ENCODE results near the gene SEMA5A. TPM values are rescaled to one million over a fixed set of nuclear protein-coding genes. Genes with fewer than 3 reads are reported as not detected.

Gene SEMA5A
- total RNA-seq, 1 experiment from 2014 or later, result 9.3 TPM

DNA sequence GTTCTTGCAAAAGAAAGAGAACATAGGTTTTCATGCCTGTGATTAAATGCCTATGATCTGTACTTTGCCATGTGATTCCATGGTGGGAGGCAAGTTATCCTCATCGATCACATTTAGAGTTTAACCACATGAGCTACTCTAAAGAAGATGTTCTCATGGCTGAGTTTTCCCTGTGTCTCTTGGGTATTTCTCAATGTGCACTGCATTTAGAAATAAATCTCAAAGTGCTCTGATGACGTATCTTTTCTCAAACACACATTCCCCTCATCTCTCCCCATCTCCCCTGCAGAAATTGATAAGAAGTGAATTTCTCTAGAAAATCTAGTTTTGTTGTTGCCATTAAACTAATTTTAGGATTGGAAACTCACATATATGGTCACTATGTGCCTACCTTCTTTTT, 282.2 kb downstream of the SEMA5A start (continued):
- TF ChIP-seq, protein P1, sequence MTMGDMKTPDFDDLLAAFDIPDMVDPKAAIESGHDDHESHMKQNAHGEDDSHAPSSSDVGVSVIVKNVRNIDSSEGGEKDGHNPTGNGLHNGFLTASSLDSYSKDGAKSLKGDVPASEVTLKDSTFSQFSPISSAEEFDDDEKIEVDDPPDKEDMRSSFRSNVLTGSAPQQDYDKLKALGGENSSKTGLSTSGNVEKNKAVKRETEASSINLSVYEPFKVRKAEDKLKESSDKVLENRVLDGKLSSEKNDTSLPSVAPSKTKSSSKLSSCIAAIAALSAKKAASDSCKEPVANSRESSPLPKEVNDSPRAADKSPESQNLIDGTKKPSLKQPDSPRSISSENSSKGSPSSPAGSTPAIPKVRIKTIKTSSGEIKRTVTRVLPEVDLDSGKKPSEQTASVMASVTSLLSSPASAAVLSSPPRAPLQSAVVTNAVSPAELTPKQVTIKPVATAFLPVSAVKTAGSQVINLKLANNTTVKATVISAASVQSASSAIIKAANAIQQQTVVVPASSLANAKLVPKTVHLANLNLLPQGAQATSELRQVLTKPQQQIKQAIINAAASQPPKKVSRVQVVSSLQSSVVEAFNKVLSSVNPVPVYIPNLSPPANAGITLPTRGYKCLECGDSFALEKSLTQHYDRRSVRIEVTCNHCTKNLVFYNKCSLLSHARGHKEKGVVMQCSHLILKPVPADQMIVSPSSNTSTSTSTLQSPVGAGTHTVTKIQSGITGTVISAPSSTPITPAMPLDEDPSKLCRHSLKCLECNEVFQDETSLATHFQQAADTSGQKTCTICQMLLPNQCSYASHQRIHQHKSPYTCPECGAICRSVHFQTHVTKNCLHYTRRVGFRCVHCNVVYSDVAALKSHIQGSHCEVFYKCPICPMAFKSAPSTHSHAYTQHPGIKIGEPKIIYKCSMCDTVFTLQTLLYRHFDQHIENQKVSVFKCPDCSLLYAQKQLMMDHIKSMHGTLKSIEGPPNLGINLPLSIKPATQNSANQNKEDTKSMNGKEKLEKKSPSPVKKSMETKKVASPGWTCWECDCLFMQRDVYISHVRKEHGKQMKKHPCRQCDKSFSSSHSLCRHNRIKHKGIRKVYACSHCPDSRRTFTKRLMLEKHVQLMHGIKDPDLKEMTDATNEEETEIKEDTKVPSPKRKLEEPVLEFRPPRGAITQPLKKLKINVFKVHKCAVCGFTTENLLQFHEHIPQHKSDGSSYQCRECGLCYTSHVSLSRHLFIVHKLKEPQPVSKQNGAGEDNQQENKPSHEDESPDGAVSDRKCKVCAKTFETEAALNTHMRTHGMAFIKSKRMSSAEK (CRISPR knock-in tag; IDR thresholded peaks at IDR 0.05; ENCODE audit: borderline replicate concordance), result no peak

DNA sequence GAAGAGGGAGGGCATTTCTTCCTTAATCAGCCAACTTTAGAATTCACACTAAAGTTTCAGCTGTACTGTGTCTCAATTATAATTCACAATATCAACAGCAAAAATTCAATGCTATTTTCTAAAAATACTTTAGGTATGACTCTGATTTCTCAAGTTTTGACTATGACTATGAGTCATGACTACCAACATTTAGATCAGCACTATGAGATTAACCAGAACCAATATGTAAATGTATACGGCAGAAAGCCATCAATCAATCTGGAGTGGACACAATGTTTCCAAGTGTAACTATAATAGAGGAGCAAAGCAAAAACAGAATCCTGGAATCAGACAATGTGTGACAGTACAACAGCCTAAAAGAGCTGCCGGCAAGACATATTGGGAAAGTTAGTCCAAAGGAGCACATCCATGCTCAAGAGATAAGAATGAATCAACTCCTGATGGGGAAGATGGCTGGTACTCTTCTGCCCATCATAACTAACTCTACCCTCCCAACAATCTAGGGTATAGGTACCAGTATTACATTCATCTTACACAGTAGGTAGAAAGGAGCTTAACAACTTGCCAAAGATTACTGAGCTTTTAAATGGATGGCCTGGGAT, 294.4 kb downstream of the SEMA5A start:
- no peaks in the 10 kb centered on the region for H3K36me3 Mint-ChIP-seq
- ATAC-seq, result no peak
- H3K4me1 Mint-ChIP-seq, result peaks cover 14% of the 10 kb centered on the region
- H3K9me3 Mint-ChIP-seq, result peaks cover 14% of the 10 kb centered on the region
- no peak overlapping the region for H3K4me3 Mint-ChIP-seq
- ChIA-PET POLR2A (no interaction called here), CTCF (no interaction called here)
- DNase-seq (ENCODE audit: low spot score), result no peak
- no peak for TF ChIP-seq ZNF396 (CRISPR knock-in tag; IDR thresholded peaks at IDR 0.05; ENCODE audit: borderline replicate concordance)
- no peak for TF ChIP-seq MYBL2 (CRISPR knock-in tag; IDR thresholded peaks at IDR 0.05)
- TF ChIP-seq, protein P2, sequence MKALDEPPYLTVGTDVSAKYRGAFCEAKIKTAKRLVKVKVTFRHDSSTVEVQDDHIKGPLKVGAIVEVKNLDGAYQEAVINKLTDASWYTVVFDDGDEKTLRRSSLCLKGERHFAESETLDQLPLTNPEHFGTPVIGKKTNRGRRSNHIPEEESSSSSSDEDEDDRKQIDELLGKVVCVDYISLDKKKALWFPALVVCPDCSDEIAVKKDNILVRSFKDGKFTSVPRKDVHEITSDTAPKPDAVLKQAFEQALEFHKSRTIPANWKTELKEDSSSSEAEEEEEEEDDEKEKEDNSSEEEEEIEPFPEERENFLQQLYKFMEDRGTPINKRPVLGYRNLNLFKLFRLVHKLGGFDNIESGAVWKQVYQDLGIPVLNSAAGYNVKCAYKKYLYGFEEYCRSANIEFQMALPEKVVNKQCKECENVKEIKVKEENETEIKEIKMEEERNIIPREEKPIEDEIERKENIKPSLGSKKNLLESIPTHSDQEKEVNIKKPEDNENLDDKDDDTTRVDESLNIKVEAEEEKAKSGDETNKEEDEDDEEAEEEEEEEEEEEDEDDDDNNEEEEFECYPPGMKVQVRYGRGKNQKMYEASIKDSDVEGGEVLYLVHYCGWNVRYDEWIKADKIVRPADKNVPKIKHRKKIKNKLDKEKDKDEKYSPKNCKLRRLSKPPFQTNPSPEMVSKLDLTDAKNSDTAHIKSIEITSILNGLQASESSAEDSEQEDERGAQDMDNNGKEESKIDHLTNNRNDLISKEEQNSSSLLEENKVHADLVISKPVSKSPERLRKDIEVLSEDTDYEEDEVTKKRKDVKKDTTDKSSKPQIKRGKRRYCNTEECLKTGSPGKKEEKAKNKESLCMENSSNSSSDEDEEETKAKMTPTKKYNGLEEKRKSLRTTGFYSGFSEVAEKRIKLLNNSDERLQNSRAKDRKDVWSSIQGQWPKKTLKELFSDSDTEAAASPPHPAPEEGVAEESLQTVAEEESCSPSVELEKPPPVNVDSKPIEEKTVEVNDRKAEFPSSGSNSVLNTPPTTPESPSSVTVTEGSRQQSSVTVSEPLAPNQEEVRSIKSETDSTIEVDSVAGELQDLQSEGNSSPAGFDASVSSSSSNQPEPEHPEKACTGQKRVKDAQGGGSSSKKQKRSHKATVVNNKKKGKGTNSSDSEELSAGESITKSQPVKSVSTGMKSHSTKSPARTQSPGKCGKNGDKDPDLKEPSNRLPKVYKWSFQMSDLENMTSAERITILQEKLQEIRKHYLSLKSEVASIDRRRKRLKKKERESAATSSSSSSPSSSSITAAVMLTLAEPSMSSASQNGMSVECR (CRISPR knock-in tag; IDR thresholded peaks at IDR 0.05; ENCODE audit: borderline replicate concordance), result no peak
- no peak for TF ChIP-seq FOXJ3 (CRISPR knock-in tag; IDR thresholded peaks at IDR 0.05; ENCODE audit: borderline replicate concordance)
- TF ChIP-seq GABPB1 (CRISPR knock-in tag; IDR thresholded peaks at IDR 0.05), result no peak
- TF ChIP-seq ETV6 (CRISPR knock-in tag; IDR thresholded peaks at IDR 0.05), result no peak
- TF ChIP-seq, protein P3, sequence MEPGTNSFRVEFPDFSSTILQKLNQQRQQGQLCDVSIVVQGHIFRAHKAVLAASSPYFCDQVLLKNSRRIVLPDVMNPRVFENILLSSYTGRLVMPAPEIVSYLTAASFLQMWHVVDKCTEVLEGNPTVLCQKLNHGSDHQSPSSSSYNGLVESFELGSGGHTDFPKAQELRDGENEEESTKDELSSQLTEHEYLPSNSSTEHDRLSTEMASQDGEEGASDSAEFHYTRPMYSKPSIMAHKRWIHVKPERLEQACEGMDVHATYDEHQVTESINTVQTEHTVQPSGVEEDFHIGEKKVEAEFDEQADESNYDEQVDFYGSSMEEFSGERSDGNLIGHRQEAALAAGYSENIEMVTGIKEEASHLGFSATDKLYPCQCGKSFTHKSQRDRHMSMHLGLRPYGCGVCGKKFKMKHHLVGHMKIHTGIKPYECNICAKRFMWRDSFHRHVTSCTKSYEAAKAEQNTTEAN (CRISPR knock-in tag; IDR thresholded peaks at IDR 0.05), result no peak
- TF ChIP-seq, protein P4, sequence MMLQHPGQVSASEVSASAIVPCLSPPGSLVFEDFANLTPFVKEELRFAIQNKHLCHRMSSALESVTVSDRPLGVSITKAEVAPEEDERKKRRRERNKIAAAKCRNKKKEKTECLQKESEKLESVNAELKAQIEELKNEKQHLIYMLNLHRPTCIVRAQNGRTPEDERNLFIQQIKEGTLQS (CRISPR knock-in tag; conservative IDR thresholded peaks at IDR 0.05), result no peak
- TF ChIP-seq SMAD3 (CRISPR knock-in tag; IDR thresholded peaks at IDR 0.05; ENCODE audit: borderline replicate concordance), result no peak
- TF ChIP-seq, protein P5, sequence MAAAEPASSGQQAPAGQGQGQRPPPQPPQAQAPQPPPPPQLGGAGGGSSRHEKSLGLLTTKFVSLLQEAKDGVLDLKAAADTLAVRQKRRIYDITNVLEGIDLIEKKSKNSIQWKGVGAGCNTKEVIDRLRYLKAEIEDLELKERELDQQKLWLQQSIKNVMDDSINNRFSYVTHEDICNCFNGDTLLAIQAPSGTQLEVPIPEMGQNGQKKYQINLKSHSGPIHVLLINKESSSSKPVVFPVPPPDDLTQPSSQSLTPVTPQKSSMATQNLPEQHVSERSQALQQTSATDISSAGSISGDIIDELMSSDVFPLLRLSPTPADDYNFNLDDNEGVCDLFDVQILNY (CRISPR knock-in tag; IDR thresholded peaks at IDR 0.05), result no peak
- TF ChIP-seq, protein P6, sequence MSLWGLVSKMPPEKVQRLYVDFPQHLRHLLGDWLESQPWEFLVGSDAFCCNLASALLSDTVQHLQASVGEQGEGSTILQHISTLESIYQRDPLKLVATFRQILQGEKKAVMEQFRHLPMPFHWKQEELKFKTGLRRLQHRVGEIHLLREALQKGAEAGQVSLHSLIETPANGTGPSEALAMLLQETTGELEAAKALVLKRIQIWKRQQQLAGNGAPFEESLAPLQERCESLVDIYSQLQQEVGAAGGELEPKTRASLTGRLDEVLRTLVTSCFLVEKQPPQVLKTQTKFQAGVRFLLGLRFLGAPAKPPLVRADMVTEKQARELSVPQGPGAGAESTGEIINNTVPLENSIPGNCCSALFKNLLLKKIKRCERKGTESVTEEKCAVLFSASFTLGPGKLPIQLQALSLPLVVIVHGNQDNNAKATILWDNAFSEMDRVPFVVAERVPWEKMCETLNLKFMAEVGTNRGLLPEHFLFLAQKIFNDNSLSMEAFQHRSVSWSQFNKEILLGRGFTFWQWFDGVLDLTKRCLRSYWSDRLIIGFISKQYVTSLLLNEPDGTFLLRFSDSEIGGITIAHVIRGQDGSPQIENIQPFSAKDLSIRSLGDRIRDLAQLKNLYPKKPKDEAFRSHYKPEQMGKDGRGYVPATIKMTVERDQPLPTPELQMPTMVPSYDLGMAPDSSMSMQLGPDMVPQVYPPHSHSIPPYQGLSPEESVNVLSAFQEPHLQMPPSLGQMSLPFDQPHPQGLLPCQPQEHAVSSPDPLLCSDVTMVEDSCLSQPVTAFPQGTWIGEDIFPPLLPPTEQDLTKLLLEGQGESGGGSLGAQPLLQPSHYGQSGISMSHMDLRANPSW (CRISPR knock-in tag; conservative IDR thresholded peaks at IDR 0.05; ENCODE audit: low read depth), result no peak
- TF ChIP-seq JAZF1 (CRISPR knock-in tag; IDR thresholded peaks at IDR 0.05), result no peak
- TF ChIP-seq, protein P7, sequence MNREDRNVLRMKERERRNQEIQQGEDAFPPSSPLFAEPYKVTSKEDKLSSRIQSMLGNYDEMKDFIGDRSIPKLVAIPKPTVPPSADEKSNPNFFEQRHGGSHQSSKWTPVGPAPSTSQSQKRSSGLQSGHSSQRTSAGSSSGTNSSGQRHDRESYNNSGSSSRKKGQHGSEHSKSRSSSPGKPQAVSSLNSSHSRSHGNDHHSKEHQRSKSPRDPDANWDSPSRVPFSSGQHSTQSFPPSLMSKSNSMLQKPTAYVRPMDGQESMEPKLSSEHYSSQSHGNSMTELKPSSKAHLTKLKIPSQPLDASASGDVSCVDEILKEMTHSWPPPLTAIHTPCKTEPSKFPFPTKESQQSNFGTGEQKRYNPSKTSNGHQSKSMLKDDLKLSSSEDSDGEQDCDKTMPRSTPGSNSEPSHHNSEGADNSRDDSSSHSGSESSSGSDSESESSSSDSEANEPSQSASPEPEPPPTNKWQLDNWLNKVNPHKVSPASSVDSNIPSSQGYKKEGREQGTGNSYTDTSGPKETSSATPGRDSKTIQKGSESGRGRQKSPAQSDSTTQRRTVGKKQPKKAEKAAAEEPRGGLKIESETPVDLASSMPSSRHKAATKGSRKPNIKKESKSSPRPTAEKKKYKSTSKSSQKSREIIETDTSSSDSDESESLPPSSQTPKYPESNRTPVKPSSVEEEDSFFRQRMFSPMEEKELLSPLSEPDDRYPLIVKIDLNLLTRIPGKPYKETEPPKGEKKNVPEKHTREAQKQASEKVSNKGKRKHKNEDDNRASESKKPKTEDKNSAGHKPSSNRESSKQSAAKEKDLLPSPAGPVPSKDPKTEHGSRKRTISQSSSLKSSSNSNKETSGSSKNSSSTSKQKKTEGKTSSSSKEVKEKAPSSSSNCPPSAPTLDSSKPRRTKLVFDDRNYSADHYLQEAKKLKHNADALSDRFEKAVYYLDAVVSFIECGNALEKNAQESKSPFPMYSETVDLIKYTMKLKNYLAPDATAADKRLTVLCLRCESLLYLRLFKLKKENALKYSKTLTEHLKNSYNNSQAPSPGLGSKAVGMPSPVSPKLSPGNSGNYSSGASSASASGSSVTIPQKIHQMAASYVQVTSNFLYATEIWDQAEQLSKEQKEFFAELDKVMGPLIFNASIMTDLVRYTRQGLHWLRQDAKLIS (CRISPR knock-in tag; IDR thresholded peaks at IDR 0.05; ENCODE audit: borderline replicate concordance), result no peak
- no peak for TF ChIP-seq OVOL2 (CRISPR knock-in tag; IDR thresholded peaks at IDR 0.05; ENCODE audit: borderline replicate concordance)
- no peak overlapping the region for H3K27ac Mint-ChIP-seq
- no peaks in the 10 kb centered on the region for H3K27me3 Mint-ChIP-seq (ENCODE audit: low read depth)

All from WTC11 (cell line).